Stimulated activated CD4-positive, alpha-beta T cell treated with anti-CD3 and anti-CD28 coated beads, Interleukin-2, amount 100 ng/mL, for 4 hours (primary cell): ENCODE measurements around the gene ULK4.
"Not testable (repeated sequence)": the region's sequence is repeated elsewhere in the genome, so short reads cannot be mapped to it uniquely, and the experiment has no call there.

Source experiments
- DNase-seq: peaks from one replicate; pipeline ENCODE4 v3.0.0-alpha.2; 2020; ENCODE audit warnings: low read depth

The ULK4 gene

DNA sequence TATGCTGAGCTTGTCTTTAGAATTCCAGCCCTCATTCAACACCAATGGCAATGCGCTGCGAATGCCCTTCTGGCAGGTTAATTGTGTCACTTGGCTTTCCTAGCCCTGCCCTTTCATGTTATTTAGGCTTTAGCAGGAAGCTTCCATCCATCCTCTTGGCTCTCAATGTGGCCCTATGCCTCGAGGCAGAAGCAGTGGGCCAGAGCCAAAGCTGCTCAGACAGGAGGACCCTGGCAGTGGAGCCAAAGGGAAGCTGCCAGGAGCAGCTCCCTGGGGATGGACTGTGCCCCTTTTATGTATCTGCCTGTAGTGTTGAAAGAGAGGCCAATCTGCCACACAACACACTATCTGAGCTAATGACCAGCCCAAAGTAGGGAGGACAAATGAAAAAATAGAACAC is 386.2 kb downstream of the ULK4 start:
- no peak for DNase-seq

DNA sequence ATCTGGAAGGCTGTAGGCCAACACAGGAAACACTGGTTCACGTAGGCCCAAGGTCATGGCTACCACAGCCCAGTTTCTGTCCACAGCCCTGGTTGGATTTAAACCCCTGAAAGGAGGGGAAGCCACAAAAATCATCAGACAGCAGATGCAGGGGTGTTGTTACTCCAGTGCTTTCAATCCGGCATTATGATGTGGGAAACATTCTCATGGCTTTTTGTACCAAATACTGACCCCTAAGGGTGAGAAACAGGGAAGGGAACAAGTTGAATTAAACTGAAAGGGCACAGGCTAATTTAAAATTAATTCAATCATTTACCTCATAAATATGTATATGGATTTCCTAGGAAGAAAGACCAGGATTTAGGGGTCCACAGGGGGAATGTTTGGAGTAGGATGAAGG is 387.0 kb downstream of the ULK4 start:
- DNase-seq, result no peak

DNA sequence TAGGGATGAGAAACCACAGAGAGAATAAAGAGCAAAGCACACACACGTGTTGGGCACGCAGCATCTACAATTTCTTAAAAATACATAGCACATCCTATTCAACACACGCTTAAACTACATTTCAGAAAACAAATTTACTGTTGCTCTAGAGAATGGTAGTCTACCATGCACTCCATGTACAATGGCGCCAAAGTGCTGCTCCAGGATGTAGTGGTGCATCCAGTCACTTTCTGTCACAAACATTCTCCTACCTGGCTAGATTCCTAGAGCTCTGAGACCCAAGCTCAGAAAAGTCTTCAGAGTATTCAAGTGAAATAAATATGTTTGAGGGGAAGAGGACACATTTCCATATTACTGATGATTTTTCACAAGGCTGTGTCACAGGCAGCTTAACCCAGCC is 388.3 kb downstream of the ULK4 start:
- no peak for DNase-seq

DNA sequence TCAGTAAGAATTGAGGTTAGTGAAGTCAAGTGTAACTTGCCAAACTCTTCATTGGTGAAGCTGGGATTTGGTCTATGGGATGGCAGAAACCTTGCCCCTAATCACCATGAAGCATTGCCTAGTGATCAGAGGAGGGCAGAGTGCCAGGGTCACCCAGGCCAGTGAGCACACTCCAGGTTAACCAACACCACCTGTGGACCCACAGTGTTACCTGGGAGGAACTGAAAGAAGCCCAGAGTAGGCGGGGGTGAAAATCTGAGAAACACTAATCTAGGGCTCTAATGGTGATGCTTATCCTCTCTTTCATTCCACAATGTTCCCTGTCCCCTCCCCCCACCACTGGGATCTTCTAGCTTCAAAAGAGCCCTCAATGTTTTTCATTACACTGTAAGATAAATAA is 389.8 kb downstream of the ULK4 start:
- no peak for DNase-seq

GRCh38 chr3:41569632-41570305 is 392.1 kb downstream of the ULK4 start:
- no peak for DNase-seq

- no peak for DNase-seq
These were observed 395.9 kb downstream of the ULK4 start for GRCh38 chr3:41565948-41566514.

- no peak for DNase-seq
These were observed 396.9 kb downstream of the ULK4 start for GRCh38 chr3:41565003-41565402.

DNA sequence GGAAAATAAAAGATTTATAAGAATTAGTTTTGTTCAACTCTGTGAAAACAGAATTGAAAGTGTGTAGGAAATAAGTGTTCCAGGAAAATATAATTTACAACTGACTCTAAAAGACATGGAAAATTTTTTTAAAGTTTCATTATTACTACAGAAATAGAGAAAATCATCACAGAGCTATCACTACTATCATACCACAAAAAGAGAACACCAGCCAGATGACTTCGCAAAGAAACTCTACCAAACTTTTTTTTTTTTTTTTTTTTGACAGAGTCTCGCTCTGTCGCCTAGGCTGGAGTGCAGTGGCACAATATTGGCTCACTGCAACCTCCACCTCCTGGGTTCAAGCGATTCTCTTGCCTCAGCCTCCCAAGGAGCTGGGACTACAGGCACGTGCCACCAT is 405.7 kb downstream of the ULK4 start:
- not testable (repeated sequence) for DNase-seq

DNA sequence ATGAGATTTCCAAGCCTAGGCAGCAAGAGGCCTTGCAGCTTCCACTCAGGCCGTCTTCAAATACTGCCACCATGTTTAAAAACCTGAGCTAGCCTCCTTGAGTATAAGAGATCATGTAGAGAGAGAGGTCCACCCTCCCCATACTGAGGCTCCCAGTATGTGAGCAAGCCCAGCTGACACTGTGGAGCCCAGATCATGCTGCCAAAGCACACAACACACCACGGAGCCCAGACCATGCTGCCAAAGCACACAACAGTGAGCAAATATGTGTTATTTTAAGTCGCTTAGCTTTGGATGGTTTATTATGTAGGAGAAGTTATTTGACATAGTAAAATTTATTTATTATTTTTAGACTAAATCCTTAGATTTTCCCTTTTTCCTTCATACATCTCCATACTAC is 428.9 kb downstream of the ULK4 start:
- DNase-seq, result no peak

- DNase-seq, result no peak
These were observed 434.8 kb downstream of the ULK4 start for GRCh38 chr3:41526995-41527573.

DNA sequence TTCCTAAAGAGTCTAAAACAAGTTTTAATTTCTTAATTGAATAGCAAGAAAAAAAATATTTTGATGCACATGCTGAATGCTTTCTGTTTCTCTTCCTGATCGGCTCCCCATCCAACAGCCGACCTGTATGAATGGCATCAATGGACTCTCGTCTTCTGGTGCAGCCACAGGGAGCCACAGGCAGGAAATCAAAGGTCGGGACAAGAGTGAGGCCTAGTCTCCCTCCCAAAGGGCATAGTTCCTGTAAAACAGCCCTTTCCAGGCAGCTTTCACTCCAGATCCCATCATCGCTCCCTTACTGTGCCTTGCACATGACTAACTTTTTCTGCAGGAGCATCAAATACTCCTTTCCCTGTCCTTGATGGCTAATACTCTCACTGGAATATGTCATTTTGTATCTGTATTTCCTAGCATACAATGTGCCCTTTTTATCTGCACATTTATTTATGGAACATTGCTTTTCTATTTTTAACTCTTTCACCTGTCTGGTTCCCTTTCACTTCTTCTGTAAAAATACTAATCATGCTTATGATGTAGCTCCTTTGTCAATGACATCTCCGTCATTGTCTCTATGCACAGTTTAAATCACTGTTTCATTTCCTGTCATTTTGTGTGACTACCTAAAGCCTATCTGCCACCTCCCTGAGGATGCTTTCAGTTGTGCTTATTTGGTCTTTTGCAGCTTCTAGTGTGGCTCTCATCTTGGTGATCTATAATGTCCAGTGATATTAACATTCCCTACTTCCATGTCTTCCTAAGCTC is 436.4 kb downstream of the ULK4 start:
- DNase-seq, result no peak

- DNase-seq, result no peak
These were observed 438.0 kb downstream of the ULK4 start for GRCh38 chr3:41523897-41524296.

GRCh38 chr3:41522612-41523011 is 439.3 kb downstream of the ULK4 start:
- DNase-seq, result no peak

DNA sequence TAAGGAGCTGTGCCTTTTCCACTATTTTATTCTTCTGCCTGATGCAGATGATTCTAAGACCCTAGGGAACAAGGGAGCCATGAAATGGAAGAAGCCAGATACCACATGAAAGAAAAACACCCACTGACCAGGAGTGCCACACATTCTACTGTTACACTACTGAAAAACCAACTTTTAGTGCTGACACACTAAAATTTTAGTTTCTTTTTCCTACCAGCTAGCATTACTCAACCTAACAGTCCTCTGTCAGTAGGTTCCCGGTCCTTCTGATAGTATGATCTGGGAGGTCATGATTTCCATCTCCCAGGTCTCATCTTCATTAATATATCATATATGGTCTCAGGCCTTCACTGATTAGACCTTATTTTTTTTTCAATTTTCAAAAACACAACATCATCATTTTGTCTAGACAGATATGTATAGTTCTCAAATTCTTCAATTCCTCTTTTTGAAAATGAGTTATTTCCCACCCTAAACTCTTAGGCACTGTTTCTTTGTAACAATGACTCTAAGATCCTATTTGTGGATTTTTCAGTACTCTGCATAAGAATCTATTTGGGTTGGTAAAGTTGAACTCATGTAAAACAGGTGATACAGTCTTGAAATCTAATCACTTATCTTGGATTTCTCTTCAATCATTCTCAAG is 440.8 kb downstream of the ULK4 start:
- no peak for DNase-seq

DNA sequence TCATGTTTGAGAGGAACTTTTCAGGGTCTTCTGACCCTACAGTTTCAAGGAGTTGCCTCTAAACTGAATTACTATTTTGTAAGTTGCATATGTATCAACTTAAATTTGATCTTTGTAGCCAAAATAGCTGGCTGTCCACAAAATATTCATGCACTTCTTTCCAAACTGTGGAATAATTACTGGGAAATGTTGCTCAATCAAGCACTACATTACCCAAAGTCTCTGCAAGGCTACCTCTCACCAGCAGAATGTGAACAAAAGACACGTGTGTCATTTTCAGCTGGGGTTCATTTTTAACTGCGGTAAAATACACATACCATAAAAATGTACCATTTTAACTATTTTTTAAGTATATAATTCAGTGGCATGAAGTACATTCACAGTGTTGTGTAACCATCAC is 442.2 kb downstream of the ULK4 start:
- no peak for DNase-seq

DNA sequence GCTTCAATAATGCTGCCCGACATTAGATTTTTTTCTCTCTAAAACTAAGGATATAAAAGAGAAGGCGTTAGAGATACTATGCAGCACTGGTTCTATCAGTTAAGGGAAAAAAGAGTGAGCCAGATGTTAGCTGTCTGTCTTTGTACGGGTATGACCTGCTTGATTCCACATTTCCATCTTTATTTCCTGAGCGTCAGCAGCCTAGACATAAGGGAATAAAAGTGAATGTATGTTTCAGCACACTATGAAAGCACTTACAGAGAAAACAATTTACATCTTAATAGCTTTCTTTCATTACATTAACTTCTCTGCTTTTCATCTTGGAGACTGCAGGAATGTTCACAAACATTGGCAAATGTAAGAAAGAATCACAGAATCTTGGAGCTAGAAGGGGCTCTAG is 443.3 kb downstream of the ULK4 start:
- DNase-seq, result no peak

- DNase-seq, result no peak
These were observed 453.7 kb downstream of the ULK4 start for GRCh38 chr3:41508063-41508696.

DNA sequence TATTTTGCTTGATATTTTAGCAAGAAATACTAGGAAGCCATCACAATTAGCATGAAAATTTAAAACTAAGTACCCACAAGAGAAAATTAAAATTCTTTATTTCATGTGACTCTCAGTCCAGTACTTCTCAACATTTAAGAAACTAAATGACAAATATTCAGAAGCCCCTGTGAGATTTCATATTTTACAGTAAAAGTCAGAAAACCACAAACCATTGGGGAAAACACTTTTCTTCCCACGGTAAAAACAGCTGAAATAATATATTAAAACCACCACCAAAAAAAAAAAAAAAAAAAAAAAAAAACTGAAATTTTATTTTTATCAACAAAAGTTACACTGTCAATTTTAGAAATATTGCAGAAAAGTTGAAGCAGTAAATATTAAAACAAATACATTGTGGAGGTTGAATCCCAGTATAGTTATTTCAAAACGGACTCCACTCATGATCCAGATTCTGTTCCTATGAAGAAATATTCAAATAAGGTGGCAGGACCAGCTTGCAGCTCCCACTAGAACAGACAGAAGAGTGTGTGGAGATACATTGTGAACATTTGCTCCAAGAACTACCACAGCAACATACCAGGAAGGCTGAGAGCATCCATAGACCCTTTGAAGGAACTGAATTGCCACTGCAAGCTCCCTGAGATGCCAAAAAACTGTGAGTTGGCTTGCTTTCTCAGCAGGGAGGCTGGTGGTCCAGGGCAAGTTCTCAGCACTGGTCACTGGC is 454.4 kb downstream of the ULK4 start:
- no peak for DNase-seq

GRCh38 chr3:41503998-41504623 is 457.8 kb downstream of the ULK4 start:
- DNase-seq, result no peak

GRCh38 chr3:41502481-41502880 is 459.4 kb downstream of the ULK4 start:
- no peak for DNase-seq

DNA sequence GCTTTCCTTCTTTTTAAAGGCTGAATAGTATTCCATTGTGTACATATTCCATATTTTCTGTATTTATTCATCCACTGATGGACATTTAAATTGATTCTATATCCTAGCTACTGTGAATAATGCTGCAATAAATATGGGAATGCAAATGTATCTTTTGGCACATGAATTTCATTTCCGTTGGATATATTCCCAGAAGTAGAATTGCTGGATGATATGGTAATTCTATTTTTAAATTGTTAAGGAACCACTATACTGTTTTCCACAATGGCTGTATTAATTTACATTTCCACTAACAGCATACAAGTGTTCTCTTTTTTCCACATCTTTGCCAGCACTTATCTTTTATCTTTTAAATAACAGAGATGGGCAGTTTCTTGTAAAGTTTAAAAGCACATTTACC is 459.9 kb downstream of the ULK4 start:
- DNase-seq, result no peak
